Stomach (tissue), 4 donors: ENCODE measurements around the gene HAVCR2.

Source experiments
- EP300 ChIP-seq: sonication (generic); formaldehyde crosslinking; IDR thresholded peaks from one replicate; pipeline ENCODE4 v1.6.1; 2017; ENCODE audit warnings: antibody characterized with exemption
- POLR2A ChIP-seq, 4 donors: fragments of 450-650 bp; IDR thresholded peaks; one replicate each; pipeline ENCODE4 v1.6.1; 2016; ENCODE audit warnings: antibody characterized with exemption in 4 of 4, control low read depth in 2 of 4, mild to moderate bottlenecking in 1 of 4, moderate library complexity in 1 of 4
- TF ChIP-seq, protein P1 (sequence below), 7 experiments: fragments of 450-650 bp in 4 of 7; fragments of 200-600 bp in 3 of 7; sonication (generic) in 3 of 7; IDR thresholded peaks; one replicate each; pipeline ENCODE4 v1.5.1; 2016 to 2019; ENCODE audit warnings: antibody characterized with exemption in 7 of 7, control low read depth in 2 of 7, mild to moderate bottlenecking in 1 of 7

DNA sequence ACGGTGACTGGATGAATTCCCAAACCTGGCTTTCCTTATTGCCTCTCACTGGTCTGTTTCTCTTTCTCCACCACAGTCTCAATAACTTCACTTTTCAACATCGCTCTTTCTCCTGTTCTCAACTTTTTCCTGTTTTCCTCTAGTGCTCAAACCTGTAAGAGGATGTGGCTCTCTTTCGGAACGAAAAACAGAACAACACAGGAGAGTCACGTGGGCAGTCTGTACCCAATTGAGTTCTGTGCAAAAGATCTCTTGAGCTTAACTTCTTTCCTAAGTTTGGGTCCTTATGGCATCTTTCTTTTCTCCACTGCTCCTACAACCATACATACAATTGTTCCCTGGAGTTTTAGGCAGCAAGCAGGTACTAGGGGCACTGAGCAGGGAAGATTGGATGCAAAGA lies 58.8 kb downstream of the HAVCR2 start:
- TF ChIP-seq POLR2A (IDR thresholded peaks at IDR 0.05) = no peak
- no peak for TF ChIP-seq EP300
- TF ChIP-seq, protein P1, sequence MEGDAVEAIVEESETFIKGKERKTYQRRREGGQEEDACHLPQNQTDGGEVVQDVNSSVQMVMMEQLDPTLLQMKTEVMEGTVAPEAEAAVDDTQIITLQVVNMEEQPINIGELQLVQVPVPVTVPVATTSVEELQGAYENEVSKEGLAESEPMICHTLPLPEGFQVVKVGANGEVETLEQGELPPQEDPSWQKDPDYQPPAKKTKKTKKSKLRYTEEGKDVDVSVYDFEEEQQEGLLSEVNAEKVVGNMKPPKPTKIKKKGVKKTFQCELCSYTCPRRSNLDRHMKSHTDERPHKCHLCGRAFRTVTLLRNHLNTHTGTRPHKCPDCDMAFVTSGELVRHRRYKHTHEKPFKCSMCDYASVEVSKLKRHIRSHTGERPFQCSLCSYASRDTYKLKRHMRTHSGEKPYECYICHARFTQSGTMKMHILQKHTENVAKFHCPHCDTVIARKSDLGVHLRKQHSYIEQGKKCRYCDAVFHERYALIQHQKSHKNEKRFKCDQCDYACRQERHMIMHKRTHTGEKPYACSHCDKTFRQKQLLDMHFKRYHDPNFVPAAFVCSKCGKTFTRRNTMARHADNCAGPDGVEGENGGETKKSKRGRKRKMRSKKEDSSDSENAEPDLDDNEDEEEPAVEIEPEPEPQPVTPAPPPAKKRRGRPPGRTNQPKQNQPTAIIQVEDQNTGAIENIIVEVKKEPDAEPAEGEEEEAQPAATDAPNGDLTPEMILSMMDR (IDR thresholded peaks at IDR 0.05) = no peak
